H1 (cell line): ENCODE measurements around the gene FUBP3. TPM values are rescaled to one million over a fixed set of nuclear protein-coding genes. Genes with fewer than 3 reads are reported as not detected.

Experiments
- CTCF ChIA-PET: fragments of 300-600 bp; sonication (Branson Sonifier 250); formaldehyde crosslinking; loops from one replicate; lab custom pipeline; 2021; ENCODE audit not compliant: partially characterized antibody; lab: Charles Lee
- POLR2A ChIA-PET: fragments of 300-600 bp; sonication (Branson Sonifier 250); formaldehyde crosslinking; loops from one replicate; lab custom pipeline; 2021; ENCODE audit warnings: inconsistent platforms; ENCODE audit not compliant: partially characterized antibody; lab: Charles Lee
- DNase-seq, 2 experiments: peaks; one replicate each; pipeline versions ENCODE4 v3.0.0 to v3.0.0-alpha.2; 2010 to 2022; ENCODE audit warnings: low spot score in 2 of 2, low read depth in 1 of 2, mixed read lengths in 1 of 2
- FAIRE-seq: peaks from 2 replicates; lab custom pipeline; 2011; peaks lifted over from hg19 to GRCh38; lab: Jason Lieb, UNC
- H2AFZ ChIP-seq: 2 replicates; pipeline ENCODE4 v1.8.1; 2012; ENCODE audit warnings: low read length, inconsistent platforms
- H2AK5ac ChIP-seq: 2 replicates; pipeline ENCODE4 v1.6.1; 2013; ENCODE audit warnings: low read depth, low read length
- H2BK120ac ChIP-seq: replicated peaks from 2 replicates; pipeline ENCODE3; 2013; ENCODE audit warnings: low read depth, low read length, inconsistent platforms
- H2BK12ac ChIP-seq: 2 replicates; pipeline ENCODE4 v1.6.1; 2013; ENCODE audit warnings: low read depth, low read length
- H2BK15ac ChIP-seq: 2 replicates; pipeline ENCODE4 v1.6.1; 2013; ENCODE audit warnings: low read length
- H2BK20ac ChIP-seq: 2 replicates; pipeline ENCODE4 v1.6.1; 2013; ENCODE audit warnings: low read length
- H2BK5ac ChIP-seq: 2 replicates; pipeline ENCODE4 v1.6.1; 2013; ENCODE audit warnings: low read depth, low read length
- H3K14ac ChIP-seq: 2 replicates; pipeline ENCODE4 v1.6.1; 2013; ENCODE audit warnings: inconsistent platforms; ENCODE audit not compliant: insufficient read length
- H3K18ac ChIP-seq: 2 replicates; pipeline ENCODE4 v1.6.1; 2013; ENCODE audit warnings: low read length; ENCODE audit errors: extremely low read depth
- H3K23ac ChIP-seq: 2 replicates; pipeline ENCODE4 v1.6.1; 2013; ENCODE audit warnings: inconsistent platforms; ENCODE audit not compliant: insufficient read length
- H3K23me2 ChIP-seq: 2 replicates; pipeline ENCODE4 v1.6.1; 2013; ENCODE audit warnings: low read depth, low read length
- H3K27ac ChIP-seq: 2 replicates; pipeline ENCODE4 v1.6.1; 2011; ENCODE audit warnings: low read depth, low read length, inconsistent platforms
- H3K27me3 ChIP-seq, 4 experiments: replicated peaks in 1 of 4; 1 replicate in 1 of 4; 2 replicates in 3 of 4; pipeline versions ENCODE4 v1.6.1 to v1.8.1; 2011 to 2013; ENCODE audit warnings: low read length in 3 of 4, mild to moderate bottlenecking in 3 of 4, inconsistent platforms in 2 of 4, mixed read lengths in 2 of 4, moderate library complexity in 1 of 4; ENCODE audit not compliant: control insufficient read depth in 3 of 4, insufficient read depth in 3 of 4; ENCODE audit errors: extremely low read depth in 1 of 4
- H3K36me3 ChIP-seq, 4 experiments: 2 replicates each; pipeline versions ENCODE4 v1.6.1 to v1.8.1; 2011 to 2013; ENCODE audit warnings: mild to moderate bottlenecking in 4 of 4, low read length in 3 of 4, moderate library complexity in 2 of 4, control low read depth in 1 of 4, inconsistent platforms in 1 of 4; ENCODE audit not compliant: insufficient read depth in 4 of 4, control insufficient read depth in 2 of 4
- H3K4ac ChIP-seq: replicated peaks from 2 replicates; pipeline ENCODE3; 2013; ENCODE audit warnings: low read length, low read depth, mixed read lengths, inconsistent platforms; ENCODE audit not compliant: insufficient read length
- H3K4me1 ChIP-seq, 4 experiments: replicated peaks in 1 of 4; 1 replicate in 1 of 4; 2 replicates in 3 of 4; pipeline versions ENCODE4 v1.6.1 to v1.8.1; 2011 to 2013; ENCODE audit warnings: low read length in 3 of 4, inconsistent platforms in 2 of 4, mixed read lengths in 1 of 4; ENCODE audit not compliant: insufficient read depth in 4 of 4, control insufficient read depth in 3 of 4
- H3K4me2 ChIP-seq, 2 experiments: 2 replicates each; pipeline versions ENCODE4 v1.6.1 to v1.8.1; 2011 to 2013; ENCODE audit warnings: low read depth in 2 of 2, low read length in 2 of 2, control low read depth in 1 of 2, inconsistent platforms in 1 of 2, mild to moderate bottlenecking in 1 of 2; ENCODE audit not compliant: insufficient read depth in 1 of 2
- H3K4me3 ChIP-seq, 4 experiments: fragments of 200-600, 300-600 bp in 1 of 4; sonication (generic), shearing (Covaris generic), sonication (Bioruptor Twin) in 1 of 4; 2 replicates each; pipeline versions ENCODE4 v1.5.1 to v1.8.1; 2011 to 2016; ENCODE audit warnings: low read length in 4 of 4, low read depth in 3 of 4, control low read depth in 2 of 4, inconsistent platforms in 2 of 4, mild to moderate bottlenecking in 2 of 4, mixed read lengths in 1 of 4, moderate library complexity in 1 of 4; ENCODE audit not compliant: insufficient read depth in 2 of 4; ENCODE audit errors: extremely low read depth in 1 of 4
- H3K56ac ChIP-seq: replicated peaks from 2 replicates; pipeline ENCODE3; 2013; ENCODE audit warnings: low read depth, mild to moderate bottlenecking, mixed read lengths, low read length, inconsistent platforms; ENCODE audit not compliant: insufficient read length
- H3K79me1 ChIP-seq: 2 replicates; pipeline ENCODE4 v1.6.1; 2013; ENCODE audit warnings: low read depth, low read length, control low read depth
- H3K79me2 ChIP-seq, 2 experiments: 2 replicates each; pipeline versions ENCODE4 v1.6.1 to v1.8.1; 2012 to 2013; ENCODE audit warnings: low read length in 2 of 2, mild to moderate bottlenecking in 2 of 2, inconsistent platforms in 1 of 2; ENCODE audit not compliant: insufficient read depth in 2 of 2, control insufficient read depth in 1 of 2
- H3K9ac ChIP-seq, 4 experiments: replicated peaks in 1 of 4; 1 replicate in 1 of 4; 2 replicates in 3 of 4; pipeline versions ENCODE4 v1.6.1 to v1.8.1; 2011 to 2013; ENCODE audit warnings: low read depth in 3 of 4, low read length in 3 of 4, control low read depth in 2 of 4, mild to moderate bottlenecking in 2 of 4, moderate library complexity in 2 of 4, inconsistent platforms in 1 of 4; ENCODE audit errors: extremely low read depth in 1 of 4
- H3K9me3 ChIP-seq, 2 experiments: 2 replicates each; pipeline versions ENCODE4 v1.6.1 to v1.8.1; 2012 to 2013; ENCODE audit warnings: mild to moderate bottlenecking in 2 of 2, moderate library complexity in 2 of 2, control low read depth in 1 of 2, inconsistent platforms in 1 of 2, low read depth in 1 of 2, low read length in 1 of 2, mixed read lengths in 1 of 2; ENCODE audit not compliant: insufficient read depth in 2 of 2
- H4K20me1 ChIP-seq, 2 experiments: replicated peaks in 1 of 2; 2 replicates each; pipeline versions ENCODE3 to v1.8.1; 2011 to 2013; ENCODE audit warnings: inconsistent platforms in 2 of 2, low read length in 2 of 2, mild to moderate bottlenecking in 1 of 2; ENCODE audit not compliant: insufficient read depth in 2 of 2, control insufficient read depth in 1 of 2
- H4K5ac ChIP-seq: 2 replicates; pipeline ENCODE4 v1.6.1; 2013; ENCODE audit warnings: low read length, low read depth, mixed read lengths, inconsistent platforms; ENCODE audit not compliant: insufficient read length
- H4K8ac ChIP-seq: 2 replicates; pipeline ENCODE4 v1.8.0; 2013; ENCODE audit warnings: mild to moderate bottlenecking, moderate library complexity, low read length, inconsistent platforms; ENCODE audit not compliant: insufficient read depth; ENCODE audit errors: extremely low read depth
- H4K91ac ChIP-seq: replicated peaks from 2 replicates; pipeline ENCODE3; 2013; ENCODE audit warnings: low read length, mixed read lengths, inconsistent platforms; ENCODE audit not compliant: insufficient read length
- BCL11A ChIP-seq, 2 experiments: IDR thresholded peaks; one replicate each; pipeline ENCODE4 v1.6.1; 2011; ENCODE audit warnings: low read depth in 2 of 2, low read length in 2 of 2, mild to moderate bottlenecking in 2 of 2
- BRCA1 ChIP-seq: IDR thresholded peaks from 2 replicates; pipeline ENCODE4 v1.6.1; 2012; ENCODE audit warnings: low read depth, low read length, improper control_type of control experiment
- CBX5 ChIP-seq: fragments of 300-800, 300-1000 bp; sonication (generic); IDR thresholded peaks from 2 replicates; pipeline ENCODE4 v1.7.1; 2016; ENCODE audit warnings: antibody characterized with exemption, low read length, low read depth
- CHD1 ChIP-seq: IDR thresholded peaks from 2 replicates; pipeline ENCODE4 v1.6.1; 2012; ENCODE audit warnings: low read depth, low read length, improper control_type of control experiment
- CHD2 ChIP-seq: IDR thresholded peaks from 2 replicates; pipeline ENCODE4 v1.6.1; 2012; ENCODE audit warnings: low read length, improper control_type of control experiment
- JUN ChIP-seq: IDR thresholded peaks from 2 replicates; pipeline ENCODE4 v1.6.1; 2011; ENCODE audit warnings: low read depth, mild to moderate bottlenecking, improper control_type of control experiment, low read length
- JUND ChIP-seq: IDR thresholded peaks from 2 replicates; pipeline ENCODE4 v1.6.1; 2011; ENCODE audit warnings: mild to moderate bottlenecking, improper control_type of control experiment, low read length
- POLR2A ChIP-seq, 2 experiments: IDR thresholded peaks; 1 replicate in 1 of 2; 2 replicates in 1 of 2; pipeline ENCODE4 v1.6.1; 2011; ENCODE audit warnings: low read depth in 2 of 2, low read length in 2 of 2, mild to moderate bottlenecking in 2 of 2; ENCODE audit errors: control extremely low read depth in 1 of 2
- POU5F1 ChIP-seq: IDR thresholded peaks from 2 replicates; pipeline ENCODE4 v1.6.1; 2011; ENCODE audit warnings: low read depth, mild to moderate bottlenecking, low read length, moderate library complexity
- TEAD4 ChIP-seq: IDR thresholded peaks from 2 replicates; pipeline ENCODE4 v1.6.1; 2012; ENCODE audit warnings: low read depth, low read length, inconsistent platforms, mixed read lengths
- WGBS, 2 experiments: shearing (Covaris generic) in 1 of 2; methylation state at CpG; one replicate each; pipeline versions ENCODE4 v1.1.6 to v1.1.7; 2013 to 2015; ENCODE audit warnings: low lambda C conversion rate in 2 of 2, mixed read lengths in 2 of 2, inconsistent platforms in 1 of 2, low coverage in 1 of 2, missing lambda C conversion rate in 1 of 2; ENCODE audit not compliant: insufficient replicate concordance in 2 of 2, insufficient coverage in 1 of 2, insufficient read length in 1 of 2; ENCODE audit errors: extremely low coverage in 1 of 2, missing lambda C conversion rate in 1 of 2; 5-methylcytosine and 5-hydroxymethylcytosine counted together
- polyA plus RNA-seq, 7 experiments: library from polyadenylated mRNA; depleted of rRNA in 3 of 7; stranded (reverse) in 5 of 7; unstranded in 2 of 7; fragments of >200 nt in 5 of 7; fragments of 200-250 nt in 2 of 7; gene quantifications; 1 replicate in 5 of 7; 2 replicates in 1 of 7; 4 replicates in 1 of 7; pipeline versions ENCODE4 v1.2.1 to v1.2.3, GENCODE V29; 2011 to 2013; ENCODE audit warnings: missing spikeins in 2 of 7, mixed read lengths in 2 of 7
- total RNA-seq: library from RNA; stranded (reverse); fragmentation: NEBNext Ultra II Directional; extraction: Animal tissue kit (Norgen Biotek cat#: 25700); gene quantifications from 2 replicates; pipeline ENCODE4 v1.2.1, GENCODE V29; 2021
- TF ChIP-seq, protein P1 (sequence below): IDR thresholded peaks from 2 replicates; pipeline ENCODE4 v1.6.1; 2012; ENCODE audit warnings: inconsistent platforms
- TF ChIP-seq, protein P2 (sequence below): IDR thresholded peaks from 2 replicates; pipeline ENCODE4 v1.6.1; 2011; ENCODE audit warnings: low read depth, mild to moderate bottlenecking, low read length; ENCODE audit not compliant: insufficient read depth
- TF ChIP-seq, protein P3 (sequence below): IDR thresholded peaks from 2 replicates; pipeline ENCODE4 v1.6.1; 2011; ENCODE audit warnings: low read length, improper control_type of control experiment

The FUBP3 gene
- total and polyA plus RNA-seq, 2 of the 8 experiments (the other 6 are each of a cell fraction or from before 2014, with no cell fraction given): 23.7 to 76.4 TPM

DNA sequence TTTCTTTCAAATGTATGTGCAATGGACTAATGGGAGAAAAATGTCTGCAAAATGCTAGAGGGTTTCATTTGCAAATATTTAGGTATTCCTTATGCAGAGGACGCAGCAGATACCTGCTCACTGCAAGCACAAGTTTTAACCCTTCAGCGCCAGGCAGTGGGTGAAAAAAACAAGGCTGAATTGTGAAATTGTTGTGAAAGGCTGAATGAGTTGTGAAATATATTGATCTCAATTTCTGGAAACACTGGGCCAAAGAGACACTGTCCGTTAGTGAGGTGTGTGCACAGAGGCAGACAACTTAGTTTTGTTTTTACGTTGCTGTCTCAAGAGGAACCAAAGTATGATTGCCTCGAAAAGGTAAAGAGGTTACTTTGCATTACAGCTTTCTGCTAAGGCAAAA is 18.8 kb downstream of the FUBP3 start:
- Histone ChIP-seq H3K4me2 (no peak overlapping the region), H3K56ac (no peak overlapping the region), H3K23ac (no peak overlapping the region), H2BK5ac (no peak overlapping the region), H3K27ac (0 out of 2 replicates have a peak overlapping the region, but pooled peaks have one; percentile 13), H4K20me1 (peaks cover 5 to 6% of the 10 kb centered on the region in 2 experiments), H3K36me3 (peaks cover 7 to 52% (median 17%) of the 10 kb centered on the region in 4 experiments; a peak in 7 of 8 replicates), H2AFZ (no peak overlapping the region), H2BK120ac (no peak overlapping the region), H3K4me1 (peaks cover 2 to 6% (median 6%) of the 10 kb centered on the region in 4 experiments; a peak in 6 of 7 replicates), H4K91ac (no peak overlapping the region), H4K8ac (no peak overlapping the region), H3K14ac (no peak overlapping the region), H3K79me1 (no peaks in the 10 kb centered on the region; the same call in none of the 2 replicates), H3K9me3 (no peaks in the 10 kb centered on the region), H2BK20ac (no peak overlapping the region), H4K5ac (no peak overlapping the region), H2AK5ac (no peak overlapping the region), H3K4me3 (no peak overlapping the region), H2BK12ac (no peak overlapping the region), H3K23me2 (no peaks in the 10 kb centered on the region), H2BK15ac (no peak overlapping the region), H3K4ac (no peak overlapping the region), H3K18ac (no peak overlapping the region), H3K79me2 (peaks cover 0 to 20% of the 10 kb centered on the region in 2 experiments; a peak in 1 of 4 replicates), H3K9ac (no peak overlapping the region), H3K27me3 (no peaks in the 10 kb centered on the region)
- FAIRE-seq (no peak), DNase-seq (no peak)
- CTCF ChIA-PET: interaction anchor here (1.2 kb wide), 1 partner anchor 121 kb away, joined by 3 read pairs; no protein-coding TSS in a partner anchor
- POLR2A ChIA-PET: interaction anchor here (1.4 kb wide), 1 partner anchor 18 kb away, joined by 3 read pairs; no protein-coding TSS in a partner anchor
- 91% methylated on average over 5 of the region's 5 CpGs; no CpG with 5 or more reads in 1 of the 2 experiments for WGBS, 2 experiments
- TF ChIP-seq CHD2 (no peak), POLR2A (IDR thresholded peaks at IDR 0.05; ENCODE audit: control extremely low read depth in 1 of 2, low read depth in 2 of 2, low read length in 2 of 2) (no peak), BCL11A (IDR thresholded peaks at IDR 0.05; ENCODE audit: low read depth in 2 of 2, low read length in 2 of 2) (no peak), JUND (no peak), TEAD4 (no peak), POU5F1 (no peak), CBX5 (no peak), BRCA1 (no peak), JUN (no peak), CHD1 (no peak)
- TF ChIP-seq, protein P1, sequence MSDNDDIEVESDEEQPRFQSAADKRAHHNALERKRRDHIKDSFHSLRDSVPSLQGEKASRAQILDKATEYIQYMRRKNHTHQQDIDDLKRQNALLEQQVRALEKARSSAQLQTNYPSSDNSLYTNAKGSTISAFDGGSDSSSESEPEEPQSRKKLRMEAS: no peak
- TF ChIP-seq, protein P2, sequence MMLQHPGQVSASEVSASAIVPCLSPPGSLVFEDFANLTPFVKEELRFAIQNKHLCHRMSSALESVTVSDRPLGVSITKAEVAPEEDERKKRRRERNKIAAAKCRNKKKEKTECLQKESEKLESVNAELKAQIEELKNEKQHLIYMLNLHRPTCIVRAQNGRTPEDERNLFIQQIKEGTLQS: no peak
- TF ChIP-seq, protein P3, sequence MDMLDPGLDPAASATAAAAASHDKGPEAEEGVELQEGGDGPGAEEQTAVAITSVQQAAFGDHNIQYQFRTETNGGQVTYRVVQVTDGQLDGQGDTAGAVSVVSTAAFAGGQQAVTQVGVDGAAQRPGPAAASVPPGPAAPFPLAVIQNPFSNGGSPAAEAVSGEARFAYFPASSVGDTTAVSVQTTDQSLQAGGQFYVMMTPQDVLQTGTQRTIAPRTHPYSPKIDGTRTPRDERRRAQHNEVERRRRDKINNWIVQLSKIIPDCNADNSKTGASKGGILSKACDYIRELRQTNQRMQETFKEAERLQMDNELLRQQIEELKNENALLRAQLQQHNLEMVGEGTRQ: no peak
